ENCODE data around the gene GAS7. TPM values are rescaled to one million over a fixed set of nuclear protein-coding genes. Genes with fewer than 3 reads are reported as not detected.

GAS7 gene
- total RNA-seq, 1 donor from 2014 or later, result 2.9 TPM

DNA sequence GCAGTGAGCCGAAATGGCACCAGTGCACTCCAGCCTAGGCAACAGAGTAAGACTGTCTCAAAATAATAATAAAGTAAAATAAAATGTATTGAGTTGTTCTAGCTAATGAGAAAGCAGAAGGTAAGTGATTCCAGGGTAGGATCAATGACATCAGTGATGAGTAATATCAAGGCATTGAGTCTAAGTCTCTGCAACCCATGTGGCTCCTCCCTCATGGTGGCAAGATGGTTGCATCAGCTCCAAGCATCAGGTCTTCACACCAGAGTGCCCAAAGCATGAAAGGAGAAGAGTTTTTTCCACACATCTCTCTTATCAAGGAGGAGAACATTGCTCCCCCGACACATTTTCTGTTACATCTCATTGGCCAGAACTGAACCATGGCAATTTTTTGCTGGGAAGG lies 34.8 kb upstream of the GAS7 start:
- no peaks in the 10 kb centered on the region for H3K27me3 ChIP-seq
- TF ChIP-seq EZH2 (IDR thresholded peaks at IDR 0.05) (no peak), EZH2phosphoT487 (IDR thresholded peaks at IDR 0.05) (no peak)
- TF ChIP-seq, protein P1, sequence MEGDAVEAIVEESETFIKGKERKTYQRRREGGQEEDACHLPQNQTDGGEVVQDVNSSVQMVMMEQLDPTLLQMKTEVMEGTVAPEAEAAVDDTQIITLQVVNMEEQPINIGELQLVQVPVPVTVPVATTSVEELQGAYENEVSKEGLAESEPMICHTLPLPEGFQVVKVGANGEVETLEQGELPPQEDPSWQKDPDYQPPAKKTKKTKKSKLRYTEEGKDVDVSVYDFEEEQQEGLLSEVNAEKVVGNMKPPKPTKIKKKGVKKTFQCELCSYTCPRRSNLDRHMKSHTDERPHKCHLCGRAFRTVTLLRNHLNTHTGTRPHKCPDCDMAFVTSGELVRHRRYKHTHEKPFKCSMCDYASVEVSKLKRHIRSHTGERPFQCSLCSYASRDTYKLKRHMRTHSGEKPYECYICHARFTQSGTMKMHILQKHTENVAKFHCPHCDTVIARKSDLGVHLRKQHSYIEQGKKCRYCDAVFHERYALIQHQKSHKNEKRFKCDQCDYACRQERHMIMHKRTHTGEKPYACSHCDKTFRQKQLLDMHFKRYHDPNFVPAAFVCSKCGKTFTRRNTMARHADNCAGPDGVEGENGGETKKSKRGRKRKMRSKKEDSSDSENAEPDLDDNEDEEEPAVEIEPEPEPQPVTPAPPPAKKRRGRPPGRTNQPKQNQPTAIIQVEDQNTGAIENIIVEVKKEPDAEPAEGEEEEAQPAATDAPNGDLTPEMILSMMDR (IDR thresholded peaks at IDR 0.05), result no peak
- no peak overlapping the region for H3K4me2 ChIP-seq
- no peak overlapping the region for H2AFZ ChIP-seq (replicated peaks)
- Mint-ChIP-seq H3K9me3 (peaks cover 10% of the 10 kb centered on the region), H3K4me3 (no peak overlapping the region), H3K4me1 (no peaks in the 10 kb centered on the region), H3K27me3 (ENCODE audit: insufficient read depth, low read depth) (peaks cover 5% of the 10 kb centered on the region), H3K27ac (no peak overlapping the region), H3K36me3 (no peaks in the 10 kb centered on the region)
- H3F3A ChIP-seq (ENCODE audit: low read depth), result no peaks in the 10 kb centered on the region
- H3K9me3 ChIP-seq (ENCODE audit: low read depth), result no peaks in the 10 kb centered on the region
- DNase-seq (ENCODE audit: low spot score), result no peak
- no peaks in the 10 kb centered on the region for H3K79me2 ChIP-seq (ENCODE audit: low read depth)
- no peak overlapping the region for H3K27ac ChIP-seq
- no peaks in the 10 kb centered on the region for H3K4me1 ChIP-seq
- no peaks in the 10 kb centered on the region for H3K36me3 ChIP-seq
- H4K20me1 ChIP-seq (ENCODE audit: low read depth), result no peaks in the 10 kb centered on the region
- no peak overlapping the region for H3K4me3 ChIP-seq
- no peak overlapping the region for H3K9ac ChIP-seq

DNA sequence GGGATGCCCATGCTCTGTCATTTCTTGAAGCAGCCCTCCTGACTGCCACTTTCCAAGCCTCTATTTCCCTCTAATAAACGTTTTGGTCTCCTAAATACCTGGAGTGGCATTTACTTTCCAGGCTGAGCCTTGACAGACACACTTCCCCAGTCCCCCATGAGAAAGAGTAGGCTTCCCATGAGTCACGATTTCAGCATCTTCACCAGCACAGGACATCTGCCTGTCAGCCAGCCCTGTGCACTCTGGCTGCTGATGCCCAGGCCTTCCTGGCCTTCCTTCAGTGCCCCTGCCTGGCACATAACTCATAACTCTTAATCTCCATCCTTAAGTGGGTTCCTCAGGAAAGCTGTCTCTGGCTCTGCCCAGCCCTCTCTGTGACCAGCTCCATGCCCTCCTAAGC lies 30.8 kb upstream of the GAS7 start:
- TF ChIP-seq, protein P1 (IDR thresholded peaks at IDR 0.05), result no peak
- TF ChIP-seq EZH2phosphoT487 (IDR thresholded peaks at IDR 0.05) (no peak), EZH2 (IDR thresholded peaks at IDR 0.05) (no peak)
- H3K9me3 ChIP-seq (ENCODE audit: low read depth), result no peaks in the 10 kb centered on the region
- peaks cover 6% of the 10 kb centered on the region for H3K4me1 Mint-ChIP-seq
- no peaks in the 10 kb centered on the region for H4K20me1 ChIP-seq (ENCODE audit: low read depth)
- H3K27ac Mint-ChIP-seq, result no peak overlapping the region
- no peak overlapping the region for H3K4me3 ChIP-seq
- no peaks in the 10 kb centered on the region for H3K79me2 ChIP-seq (ENCODE audit: low read depth)
- no peaks in the 10 kb centered on the region for H3F3A ChIP-seq (ENCODE audit: low read depth)
- no peak overlapping the region for H3K27ac ChIP-seq
- no peak overlapping the region for H3K4me2 ChIP-seq
- H3K36me3 Mint-ChIP-seq, result no peaks in the 10 kb centered on the region
- peaks cover 6% of the 10 kb centered on the region for H3K9me3 Mint-ChIP-seq
- H3K27me3 ChIP-seq, result no peaks in the 10 kb centered on the region
- no peak overlapping the region for H3K9ac ChIP-seq
- no peak for DNase-seq (ENCODE audit: low spot score)
- peaks cover 7% of the 10 kb centered on the region for H3K27me3 Mint-ChIP-seq (ENCODE audit: insufficient read depth, low read depth)
- H3K4me3 Mint-ChIP-seq, result no peak overlapping the region
- no peak overlapping the region for H2AFZ ChIP-seq (replicated peaks)
- no peaks in the 10 kb centered on the region for H3K4me1 ChIP-seq
- H3K36me3 ChIP-seq, result no peaks in the 10 kb centered on the region

DNA sequence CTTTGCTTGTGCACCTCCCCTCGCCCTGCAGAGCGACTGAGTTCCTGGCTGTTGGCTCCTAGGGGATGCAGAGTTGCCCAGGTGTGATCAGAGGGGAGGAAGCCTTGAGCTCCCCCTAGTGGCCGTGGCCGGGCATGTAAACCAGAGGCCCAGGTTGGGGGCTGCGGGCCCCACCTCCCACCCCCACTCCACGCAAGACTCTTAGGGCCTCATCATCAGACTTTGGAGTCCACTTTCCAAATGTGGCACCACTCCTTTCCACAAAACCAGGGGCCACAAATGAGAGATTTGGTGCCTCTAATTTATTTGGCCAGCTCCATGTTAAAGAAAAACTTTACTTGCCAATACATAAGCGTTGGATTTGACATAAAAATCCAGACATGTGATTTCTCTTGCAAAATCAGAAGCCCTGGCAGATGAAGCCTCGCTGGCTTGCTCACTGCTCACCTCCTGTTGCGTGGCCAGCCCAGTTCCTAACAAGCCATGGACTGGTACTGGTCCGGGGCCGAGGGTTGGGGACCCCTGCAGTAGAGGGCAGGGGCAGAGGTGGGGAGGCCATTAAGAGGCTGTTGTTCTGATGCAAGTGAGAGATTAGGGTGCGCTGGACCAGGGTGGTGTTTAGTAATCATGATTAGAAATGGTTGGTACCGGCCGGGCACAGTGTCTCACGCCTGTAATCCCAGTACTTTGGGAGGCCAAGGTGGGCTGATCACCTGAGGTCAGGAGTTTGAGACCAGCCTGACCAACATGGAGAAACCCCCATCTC lies 28.7 kb upstream of the GAS7 start:
- Mint-ChIP-seq H3K4me1 (peaks cover 6% of the 10 kb centered on the region), H3K9me3 (peaks cover 13% of the 10 kb centered on the region), H3K27me3 (ENCODE audit: insufficient read depth, low read depth) (peaks cover 7% of the 10 kb centered on the region), H3K4me3 (no peak overlapping the region), H3K27ac (no peak overlapping the region), H3K36me3 (no peaks in the 10 kb centered on the region)
- Histone ChIP-seq H3K9me3 (ENCODE audit: low read depth) (no peaks in the 10 kb centered on the region), H3K27me3 (no peaks in the 10 kb centered on the region), H2AFZ (replicated peaks) (no peak overlapping the region), H3K4me1 (no peaks in the 10 kb centered on the region), H3K79me2 (ENCODE audit: low read depth) (no peaks in the 10 kb centered on the region), H4K20me1 (ENCODE audit: low read depth) (no peaks in the 10 kb centered on the region), H3K27ac (no peak overlapping the region), H3F3A (ENCODE audit: low read depth) (no peaks in the 10 kb centered on the region), H3K4me2 (no peak overlapping the region), H3K4me3 (no peak overlapping the region), H3K9ac (no peak overlapping the region), H3K36me3 (no peaks in the 10 kb centered on the region)
- TF ChIP-seq EZH2 (IDR thresholded peaks at IDR 0.05), result no peak
- TF ChIP-seq, protein P1 (IDR thresholded peaks at IDR 0.05), result peak; percentile 87
- no peak for TF ChIP-seq EZH2phosphoT487 (IDR thresholded peaks at IDR 0.05)
- DNase-seq (ENCODE audit: low spot score), result peak; percentile 65
